Breast epithelium (tissue), 4 donors: Measurements from ENCODE around the gene FERMT2. TPM values are rescaled to one million over a fixed set of nuclear protein-coding genes. Genes with fewer than 3 reads are reported as not detected.

Experiments
- DNase-seq, 2 donors: peaks; one replicate each; pipeline ENCODE4 v3.0.0-alpha.2; 2019; ENCODE audit warnings: low spot score in 2 of 2
- H3K27ac ChIP-seq, 2 donors: fragments of 200-600 bp; sonication (generic) in 1 of 2; one replicate each; pipeline ENCODE4 v1.5.1; 2016 to 2019; ENCODE audit warnings: mild to moderate bottlenecking in 1 of 2
- H3K27me3 ChIP-seq, 2 donors: fragments of 200-600 bp; sonication (generic) in 1 of 2; one replicate each; pipeline versions ENCODE4 v1.5.1 to v1.6.0; 2017 to 2019; ENCODE audit warnings: control low read depth in 1 of 2, mild to moderate bottlenecking in 1 of 2
- H3K36me3 ChIP-seq: fragments of 200-600 bp; one replicate; pipeline ENCODE4 v1.5.1; 2019
- H3K4me1 ChIP-seq, 2 donors: fragments of 200-600 bp; sonication (generic); one replicate each; pipeline ENCODE4 v1.5.1; 2016 to 2019; ENCODE audit warnings: control low read depth in 1 of 2
- H3K4me3 ChIP-seq, 3 donors: fragments of 200-600 bp; sonication (generic); 1 replicate in 2 of 3; 2 replicates in 1 of 3; pipeline ENCODE4 v1.5.1; 2016 to 2019; ENCODE audit warnings: mild to moderate bottlenecking in 3 of 3, moderate library complexity in 2 of 3
- H3K9me3 ChIP-seq, 2 donors: fragments of 200-600 bp; sonication (generic) in 1 of 2; one replicate each; pipeline ENCODE4 v1.5.1; 2016 to 2019; ENCODE audit warnings: control low read depth in 1 of 2
- POLR2A ChIP-seq: fragments of 450-650 bp; IDR thresholded peaks from one replicate; pipeline ENCODE4 v1.6.1; 2016; ENCODE audit warnings: antibody characterized with exemption, mild to moderate bottlenecking, moderate library complexity
- POLR2AphosphoS5 ChIP-seq, 3 donors: sonication (generic); formaldehyde crosslinking; IDR thresholded peaks; one replicate each; pipeline ENCODE4 v1.6.1; 2017; ENCODE audit warnings: antibody characterized with exemption in 3 of 3
- intact Hi-C: fragments of 100-400 bp; cut with DNase I; formaldehyde crosslinking; loops from one replicate; pipeline ENCODE4 v1.15.1; 2023; ENCODE audit warnings: low total_unique reads
- total RNA-seq, 3 donors: library from RNA; depleted of rRNA; stranded (reverse); fragments of >200 nt; gene quantifications; one replicate each; pipeline ENCODE4 v1.1.0, GENCODE V29; 2016
- TF ChIP-seq, protein P1 (sequence below), 3 donors: fragments of 450-650 bp; IDR thresholded peaks; one replicate each; pipeline ENCODE4 v1.5.1; 2016 to 2017; ENCODE audit warnings: antibody characterized with exemption in 3 of 3, mild to moderate bottlenecking in 3 of 3, moderate library complexity in 3 of 3

Gene FERMT2
- total RNA-seq, 3 donors from 2014 or later: 87.8 to 203 (median 90.2) TPM

DNA sequence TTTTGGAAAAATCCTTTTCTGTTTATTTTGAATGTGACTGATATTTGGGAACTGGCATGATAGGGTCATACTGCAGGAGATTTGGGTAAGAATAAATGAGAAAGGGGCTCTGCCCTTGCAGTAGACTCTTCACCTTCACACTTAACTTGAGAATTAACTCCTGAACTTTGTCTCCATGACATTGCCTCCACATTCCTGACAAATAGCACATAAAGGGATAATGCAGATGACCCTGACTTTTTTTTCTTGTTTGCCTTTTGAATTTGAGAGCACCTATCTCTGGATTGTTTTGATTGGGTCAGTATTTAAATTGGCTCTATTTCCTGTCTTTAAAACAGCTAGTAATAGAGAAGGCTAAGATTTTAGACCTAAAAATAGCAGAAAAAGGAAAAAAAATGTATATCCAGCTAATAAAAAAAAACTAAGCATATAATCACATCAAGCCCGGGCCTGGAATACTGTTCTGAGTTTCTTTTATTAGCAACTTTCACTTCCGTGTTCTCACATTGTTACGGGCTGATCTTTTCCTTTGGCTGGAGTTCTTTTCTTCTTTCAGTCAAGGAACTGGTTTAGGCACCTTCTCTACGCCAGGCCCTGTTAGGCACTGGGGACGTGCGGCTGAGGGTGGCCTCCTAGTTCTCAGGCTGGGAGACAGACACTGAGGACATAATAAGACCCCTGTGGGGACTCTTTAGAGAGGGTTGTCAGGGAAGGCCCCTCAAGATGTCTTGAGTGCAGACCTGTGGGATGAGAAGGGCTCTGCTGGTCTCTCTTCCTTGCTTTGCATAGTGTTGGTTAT is 106.4 kb downstream of the FERMT2 start:
- intact Hi-C loops: no loop called here
- Histone ChIP-seq H3K27me3 (no peaks in the 10 kb centered on the region), H3K9me3 (no peaks in the 10 kb centered on the region), H3K27ac (peak overlapping the region; percentile 60 to 69), H3K4me3 (peak overlapping the region in 1 of 3 donors; percentile 2), H3K36me3 (no peaks in the 10 kb centered on the region), H3K4me1 (no peaks in the 10 kb centered on the region)
- DNase-seq: no peak
- TF ChIP-seq, protein P1, sequence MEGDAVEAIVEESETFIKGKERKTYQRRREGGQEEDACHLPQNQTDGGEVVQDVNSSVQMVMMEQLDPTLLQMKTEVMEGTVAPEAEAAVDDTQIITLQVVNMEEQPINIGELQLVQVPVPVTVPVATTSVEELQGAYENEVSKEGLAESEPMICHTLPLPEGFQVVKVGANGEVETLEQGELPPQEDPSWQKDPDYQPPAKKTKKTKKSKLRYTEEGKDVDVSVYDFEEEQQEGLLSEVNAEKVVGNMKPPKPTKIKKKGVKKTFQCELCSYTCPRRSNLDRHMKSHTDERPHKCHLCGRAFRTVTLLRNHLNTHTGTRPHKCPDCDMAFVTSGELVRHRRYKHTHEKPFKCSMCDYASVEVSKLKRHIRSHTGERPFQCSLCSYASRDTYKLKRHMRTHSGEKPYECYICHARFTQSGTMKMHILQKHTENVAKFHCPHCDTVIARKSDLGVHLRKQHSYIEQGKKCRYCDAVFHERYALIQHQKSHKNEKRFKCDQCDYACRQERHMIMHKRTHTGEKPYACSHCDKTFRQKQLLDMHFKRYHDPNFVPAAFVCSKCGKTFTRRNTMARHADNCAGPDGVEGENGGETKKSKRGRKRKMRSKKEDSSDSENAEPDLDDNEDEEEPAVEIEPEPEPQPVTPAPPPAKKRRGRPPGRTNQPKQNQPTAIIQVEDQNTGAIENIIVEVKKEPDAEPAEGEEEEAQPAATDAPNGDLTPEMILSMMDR (IDR thresholded peaks at IDR 0.05): no peak
- no peak for TF ChIP-seq POLR2AphosphoS5 (IDR thresholded peaks at IDR 0.05)
- TF ChIP-seq POLR2A: no peak

DNA sequence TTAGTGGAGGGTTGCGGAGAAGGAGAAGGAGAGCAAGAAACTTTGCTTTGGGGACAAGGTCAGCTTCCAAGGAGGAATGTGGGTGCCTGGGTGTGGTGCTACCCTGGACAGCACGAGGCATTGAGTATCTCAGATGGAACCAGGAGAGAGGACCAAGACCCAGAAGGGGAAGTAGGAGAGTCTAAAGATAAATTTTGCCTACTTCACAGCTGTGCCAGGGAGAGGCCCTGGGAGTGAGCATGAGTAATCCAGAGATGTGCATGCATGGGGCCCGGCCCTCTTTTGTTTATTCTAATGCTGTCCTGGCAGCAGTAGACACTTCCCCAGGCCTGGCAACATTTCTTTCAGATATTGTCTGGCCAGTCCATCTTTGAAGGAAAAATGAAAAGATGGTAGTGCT is 110.0 kb downstream of the FERMT2 start:
- intact Hi-C loops: no loop called here
- no peaks in the 10 kb centered on the region for H3K4me1 ChIP-seq
- H3K27ac ChIP-seq: no peak overlapping the region
- no peak for TF ChIP-seq POLR2AphosphoS5 (IDR thresholded peaks at IDR 0.05)
- TF ChIP-seq POLR2A: no peak
- DNase-seq: no peak
- no peaks in the 10 kb centered on the region for H3K36me3 ChIP-seq
- H3K27me3 ChIP-seq: no peaks in the 10 kb centered on the region
- no peak overlapping the region for H3K4me3 ChIP-seq
- H3K9me3 ChIP-seq: no peaks in the 10 kb centered on the region

DNA sequence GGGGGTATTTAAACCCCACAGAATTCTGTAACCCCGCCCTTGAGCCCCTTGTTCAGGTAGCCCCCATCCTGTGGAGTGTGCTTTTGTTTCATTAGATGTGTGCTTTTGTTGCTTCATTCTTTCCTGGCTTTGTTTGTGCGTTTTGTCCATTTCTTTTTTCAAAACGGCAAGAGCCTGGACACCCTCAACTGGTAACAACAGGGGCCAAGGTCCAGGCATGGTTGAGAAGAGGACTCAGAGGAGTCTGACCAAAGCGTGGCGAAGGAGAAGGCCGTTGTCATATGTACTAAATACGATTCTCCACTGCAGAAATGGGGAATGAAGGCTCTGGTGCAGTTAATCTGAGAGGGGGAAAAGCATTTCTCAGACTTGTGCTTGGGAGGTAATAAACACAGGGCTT is 113.4 kb downstream of the FERMT2 start:
- intact Hi-C loops: loop anchor here (10.0 kb wide), 1 partner anchor 117 kb away; the partner anchor contains the start of gene FERMT2
- no peak overlapping the region for H3K27ac ChIP-seq
- no peaks in the 10 kb centered on the region for H3K4me1 ChIP-seq
- DNase-seq: no peak
- no peaks in the 10 kb centered on the region for H3K36me3 ChIP-seq
- no peak overlapping the region for H3K4me3 ChIP-seq
- TF ChIP-seq, protein P1 (IDR thresholded peaks at IDR 0.05): no peak
- TF ChIP-seq POLR2AphosphoS5 (IDR thresholded peaks at IDR 0.05) (no peak), POLR2A (no peak)
- H3K9me3 ChIP-seq: no peaks in the 10 kb centered on the region
- no peaks in the 10 kb centered on the region for H3K27me3 ChIP-seq

DNA sequence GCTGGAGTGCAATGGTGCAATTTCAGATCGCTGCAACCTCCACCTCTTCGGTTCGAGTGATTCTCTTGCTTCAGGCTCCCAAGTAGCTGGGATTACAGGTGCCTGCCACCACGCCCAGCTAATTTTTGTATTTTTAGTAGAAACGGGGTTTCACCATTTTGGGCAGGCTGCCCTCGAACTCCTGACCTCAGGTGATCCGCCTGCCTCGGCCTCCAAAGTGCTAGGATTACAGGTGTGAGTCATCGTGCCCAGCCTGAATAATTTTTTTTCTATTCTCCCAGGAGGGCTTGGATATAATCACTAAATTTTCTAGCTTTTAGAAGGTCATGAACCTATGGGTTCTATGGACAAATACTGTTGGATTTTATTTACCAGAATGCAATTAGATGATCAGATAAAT is 114.8 kb downstream of the FERMT2 start:
- TF ChIP-seq, protein P1 (IDR thresholded peaks at IDR 0.05): no peak
- no peak for DNase-seq
- H3K9me3 ChIP-seq: no peaks in the 10 kb centered on the region
- no peaks in the 10 kb centered on the region for H3K36me3 ChIP-seq
- no peak overlapping the region for H3K27ac ChIP-seq
- intact Hi-C loops: loop anchor here (10.0 kb wide), 1 partner anchor 119 kb away; the partner anchor contains the start of gene FERMT2
- H3K27me3 ChIP-seq: no peaks in the 10 kb centered on the region
- H3K4me1 ChIP-seq: no peaks in the 10 kb centered on the region
- no peak overlapping the region for H3K4me3 ChIP-seq

DNA sequence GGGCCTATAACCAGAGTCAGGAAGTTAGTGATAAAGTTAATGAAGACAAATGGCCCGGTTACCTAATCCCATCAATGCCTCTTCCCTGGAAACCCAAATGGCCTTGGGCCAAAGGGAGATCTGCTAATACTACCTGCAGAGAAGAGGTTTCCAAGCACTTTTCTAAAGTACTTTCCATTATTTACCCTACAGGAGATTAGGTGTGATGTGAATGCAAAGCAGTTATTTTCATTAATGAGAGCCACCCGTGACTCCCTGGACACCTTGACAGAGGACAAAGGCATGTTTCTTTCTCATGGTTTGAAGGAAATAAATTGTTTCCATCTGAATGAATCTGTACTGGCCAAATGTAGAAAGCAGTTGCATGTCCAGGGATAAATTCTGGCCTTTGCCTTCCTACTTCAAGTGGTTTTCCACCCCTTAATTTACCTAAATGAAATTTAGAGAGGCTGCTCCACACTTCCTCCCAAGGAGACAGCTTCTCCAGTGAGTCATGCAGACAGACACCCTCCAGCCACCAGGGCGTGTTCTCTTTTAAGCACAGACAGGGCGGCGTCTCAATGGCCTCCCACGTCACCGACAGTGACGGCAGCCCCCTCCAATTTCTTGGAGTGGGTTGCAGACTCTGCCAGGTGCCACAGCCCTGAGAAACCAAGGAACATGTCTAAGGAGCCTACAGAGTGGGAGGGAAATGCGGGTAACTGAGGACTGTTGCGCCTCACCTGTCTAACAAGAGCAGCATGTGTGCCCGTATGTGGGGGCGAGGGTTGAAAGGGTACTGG is 115.5 kb downstream of the FERMT2 start:
- Histone ChIP-seq H3K27ac (no peak overlapping the region), H3K9me3 (no peaks in the 10 kb centered on the region), H3K36me3 (no peaks in the 10 kb centered on the region), H3K4me1 (no peaks in the 10 kb centered on the region), H3K27me3 (no peaks in the 10 kb centered on the region), H3K4me3 (no peak overlapping the region)
- intact Hi-C loops: loop anchor here (10.0 kb wide), 1 partner anchor 119 kb away; the partner anchor contains the start of gene FERMT2
- no peak for DNase-seq
- TF ChIP-seq, protein P1 (IDR thresholded peaks at IDR 0.05): no peak
- TF ChIP-seq POLR2A: no peak
- TF ChIP-seq POLR2AphosphoS5 (IDR thresholded peaks at IDR 0.05): no peak
